Urothelium cell line (cell line): ENCODE data around the gene ATP2B1.

Experiments used
- DNase-seq: peaks from one replicate; pipeline ENCODE4 v3.0.0; 2011; ENCODE audit warnings: low spot score, mixed read lengths
- FAIRE-seq: peaks from 2 replicates; lab custom pipeline; 2011; peaks lifted over from hg19 to GRCh38; lab: Jason Lieb, UNC

The ATP2B1 gene

DNA sequence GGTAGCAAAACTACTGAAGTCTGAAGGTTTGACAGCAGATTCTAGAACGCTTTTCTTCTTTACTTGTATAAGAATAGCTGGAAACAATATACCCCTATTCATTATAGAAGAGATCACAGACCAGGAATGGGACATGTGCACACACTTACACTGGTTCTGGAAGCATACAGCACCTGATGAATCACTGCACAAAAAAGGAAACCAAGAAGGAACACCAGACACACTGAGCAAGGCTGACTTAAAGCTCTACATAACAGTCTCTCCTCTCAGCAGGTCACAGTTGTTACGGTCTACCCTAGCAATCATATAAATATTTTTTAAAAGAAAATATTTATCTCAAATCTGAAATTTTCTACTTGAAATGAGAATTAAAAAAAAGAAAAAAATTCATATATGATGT is 13.5 kb downstream of the ATP2B1 start:
- no peak for DNase-seq
- no peak for FAIRE-seq

DNA sequence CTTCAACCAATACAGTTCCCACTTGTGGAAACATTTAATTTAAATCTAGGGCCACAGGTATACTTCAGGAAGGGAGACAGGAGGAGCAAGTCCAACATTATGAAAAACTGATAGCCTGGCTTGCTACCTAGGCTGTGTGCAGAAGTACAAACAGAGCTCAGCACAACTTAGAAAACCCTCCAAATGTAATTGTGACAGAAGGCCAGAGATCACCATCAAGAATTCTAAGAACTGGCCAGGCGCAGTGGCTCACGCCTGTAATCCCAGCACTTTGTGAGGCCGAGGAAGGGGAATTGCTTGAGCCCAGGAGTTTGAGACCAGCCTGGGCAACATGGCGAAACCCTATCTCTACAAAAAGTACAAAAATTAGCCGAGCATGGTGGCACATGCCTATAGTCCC is 14.1 kb downstream of the ATP2B1 start:
- FAIRE-seq, result no peak
- no peak for DNase-seq

DNA sequence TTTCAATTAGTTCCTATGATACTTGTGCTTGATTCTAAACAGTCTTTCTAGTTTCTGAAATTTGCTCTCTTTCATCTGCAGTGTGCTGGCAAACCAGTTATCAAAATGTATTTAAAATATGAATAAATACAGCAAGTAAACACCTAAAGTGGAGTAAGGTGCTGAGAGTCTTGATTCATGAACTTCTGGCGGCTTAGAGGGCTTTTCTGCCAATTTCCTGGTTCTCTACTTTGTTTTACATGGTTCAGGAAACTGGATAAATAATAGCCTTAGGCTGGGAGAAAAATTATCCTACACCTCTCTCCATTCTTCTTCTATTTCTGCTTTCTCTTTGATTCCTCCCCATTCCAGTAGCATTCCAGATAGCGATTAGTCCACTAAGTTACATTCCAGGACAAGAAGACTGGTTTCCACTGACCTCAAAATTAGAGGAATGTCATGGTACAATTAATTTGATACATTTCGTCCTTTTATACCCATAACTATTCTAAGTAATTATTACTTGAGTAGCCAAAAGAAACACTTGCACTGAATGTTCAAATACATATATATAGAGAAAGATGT is 14.9 kb downstream of the ATP2B1 start:
- FAIRE-seq (no peak), DNase-seq (no peak)

DNA sequence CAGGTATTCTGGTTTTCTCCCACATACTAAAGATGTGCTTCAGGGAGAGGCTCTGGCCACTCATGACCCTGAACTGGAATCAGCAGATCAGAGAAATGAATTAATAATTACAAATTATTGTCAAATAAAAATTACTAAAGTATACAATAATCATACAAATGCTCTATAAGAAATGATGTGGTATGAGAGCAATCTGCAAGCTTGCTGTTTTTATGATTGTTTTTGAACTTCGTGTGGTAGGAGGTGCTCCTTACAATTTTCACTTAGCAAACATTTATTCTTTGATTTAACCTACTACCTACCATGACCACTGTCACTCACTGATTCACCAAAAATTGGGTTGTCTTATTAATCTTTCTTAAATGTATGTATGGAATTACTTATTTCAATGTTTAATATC is 16.2 kb downstream of the ATP2B1 start:
- no peak for DNase-seq
- no peak for FAIRE-seq

DNA sequence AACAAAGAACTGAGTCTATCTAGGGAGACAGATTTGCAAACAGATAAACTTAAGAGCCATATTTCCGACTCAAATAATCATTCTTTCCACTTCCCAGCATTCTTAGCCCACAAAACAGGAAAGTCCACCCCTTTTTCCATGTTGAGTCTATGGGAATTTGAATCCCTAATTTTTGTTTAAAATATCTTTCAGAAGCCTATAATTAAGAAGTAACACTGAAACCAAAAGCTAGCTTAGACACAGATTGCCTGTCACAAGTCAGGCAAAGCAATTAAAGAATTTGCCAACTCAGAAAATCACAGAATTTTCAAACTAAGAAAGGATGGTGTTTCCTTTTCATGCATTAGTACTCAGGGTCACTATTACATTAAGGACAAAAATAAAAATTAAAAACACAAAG is 17.0 kb downstream of the ATP2B1 start:
- FAIRE-seq (no peak), DNase-seq (no peak)

DNA sequence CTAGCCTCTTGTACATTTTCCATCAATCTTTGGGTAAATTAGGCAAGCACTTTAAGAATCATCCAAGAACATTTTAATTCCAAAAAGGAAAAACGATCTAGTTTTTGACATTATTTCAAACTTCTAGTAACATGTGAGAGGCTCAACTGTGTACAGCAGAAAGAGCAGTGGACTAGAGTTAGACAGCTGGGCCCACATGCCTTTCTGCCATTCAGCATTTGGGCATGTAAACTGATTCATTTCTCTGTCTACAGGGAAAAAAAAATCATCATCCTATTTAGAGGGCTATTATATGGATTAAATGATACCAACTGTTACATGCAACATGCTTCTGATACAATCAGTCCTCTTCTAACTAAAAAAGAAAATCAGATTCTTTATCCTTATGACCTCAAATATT is 17.7 kb downstream of the ATP2B1 start:
- DNase-seq, result no peak
- no peak for FAIRE-seq

DNA sequence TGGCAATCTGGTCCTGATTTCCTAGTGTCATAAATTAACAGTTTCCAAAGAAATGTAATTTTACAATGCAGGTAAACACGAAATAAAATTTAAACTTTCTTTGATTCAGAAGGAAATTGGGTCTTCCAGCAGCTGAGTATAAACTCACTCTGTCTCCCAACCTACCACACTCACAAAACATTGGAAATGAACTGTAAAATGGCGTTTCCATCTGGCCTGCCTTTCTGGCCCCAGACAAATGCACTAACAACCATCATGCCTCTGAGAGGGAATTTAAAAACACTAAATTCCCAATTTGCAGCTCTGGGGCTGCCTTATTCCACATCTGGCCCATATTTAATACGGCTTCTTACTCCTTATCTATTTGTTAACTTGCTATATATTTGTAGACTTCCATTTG is 19.3 kb downstream of the ATP2B1 start:
- DNase-seq, result no peak
- FAIRE-seq, result no peak

DNA sequence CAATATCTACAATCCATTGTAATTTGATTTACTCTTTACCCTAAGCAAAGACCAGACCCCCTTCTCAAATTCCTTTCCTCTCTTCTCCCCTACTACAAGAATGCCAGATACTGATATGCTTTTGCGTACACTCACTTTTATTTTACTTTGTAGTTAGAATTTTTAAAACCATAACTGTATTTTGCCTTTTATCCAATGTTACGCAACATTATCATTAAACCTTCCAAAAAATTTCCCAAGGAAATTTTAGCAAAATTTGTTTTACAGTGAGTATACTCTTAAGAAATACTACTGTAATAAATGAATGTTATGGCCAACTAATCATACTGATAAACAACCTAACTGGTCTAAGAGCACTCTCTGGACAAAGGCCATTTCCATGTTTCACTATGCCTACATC is 22.3 kb downstream of the ATP2B1 start:
- FAIRE-seq (no peak), DNase-seq (no peak)

DNA sequence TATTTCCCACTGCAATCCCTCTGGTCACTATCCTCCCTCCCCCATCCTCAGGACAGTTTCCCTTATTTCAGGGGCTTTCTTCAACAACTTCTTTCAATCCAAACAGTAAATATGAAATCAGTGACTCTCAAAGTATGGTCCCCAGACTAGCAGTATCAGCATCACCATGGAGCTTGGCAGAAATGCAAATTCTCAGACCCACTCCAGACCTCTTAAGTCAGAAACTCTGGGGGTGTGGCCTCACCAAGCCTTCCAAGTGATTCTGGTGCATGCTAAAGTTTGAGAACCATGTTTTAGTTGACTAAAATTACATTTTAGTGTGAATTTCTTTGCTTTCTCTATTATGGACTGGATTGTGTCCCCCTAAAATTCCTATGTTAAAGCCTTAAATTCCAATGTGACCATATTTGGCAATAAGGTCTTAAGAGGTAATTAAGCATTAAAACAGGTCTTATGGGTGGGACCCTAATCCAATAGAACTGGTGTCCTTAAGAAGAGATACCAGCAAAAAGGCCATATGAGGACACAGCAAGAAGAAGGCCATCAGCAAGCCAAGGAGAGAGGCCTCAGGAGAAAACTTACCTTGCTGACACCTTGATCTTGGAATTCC is 23.2 kb downstream of the ATP2B1 start:
- DNase-seq, result no peak
- FAIRE-seq, result no peak

DNA sequence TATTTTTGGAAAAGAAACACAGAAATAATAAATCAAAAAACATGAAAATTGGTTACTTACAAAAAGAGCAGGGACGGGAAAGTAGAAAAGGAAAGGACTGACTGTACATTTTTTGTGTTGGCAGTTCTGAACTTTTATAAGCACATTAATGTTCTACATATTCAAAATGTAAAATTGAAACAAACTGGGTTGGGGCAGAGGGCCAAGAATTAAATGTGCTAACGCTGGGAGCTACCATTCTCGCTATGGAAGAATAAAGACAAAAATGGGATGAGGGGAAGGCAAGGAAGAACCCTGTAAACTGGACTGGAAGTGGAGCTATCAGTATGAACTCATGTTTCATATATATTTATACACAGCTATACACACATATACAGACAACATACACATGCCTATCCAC is 24.5 kb downstream of the ATP2B1 start:
- FAIRE-seq (no peak), DNase-seq (no peak)

DNA sequence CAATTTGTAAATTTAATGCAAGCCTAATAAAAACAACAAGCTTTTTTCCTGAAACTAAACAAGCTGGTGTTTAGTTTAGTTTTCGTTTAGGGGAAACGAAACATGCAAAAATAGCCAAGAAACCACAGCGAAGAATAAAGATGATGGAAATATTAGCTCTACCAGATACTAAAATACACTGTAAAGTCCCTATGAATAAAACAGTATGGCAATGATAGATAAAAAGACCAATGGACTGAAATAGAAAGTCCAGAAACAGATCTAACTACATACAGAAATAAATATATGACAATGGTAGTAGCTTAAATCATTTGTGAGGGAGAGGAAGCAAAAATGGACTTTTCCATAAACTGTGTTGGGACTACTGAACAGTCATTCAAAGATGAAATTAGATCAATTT is 26.4 kb downstream of the ATP2B1 start:
- no peak for FAIRE-seq
- DNase-seq, result no peak

DNA sequence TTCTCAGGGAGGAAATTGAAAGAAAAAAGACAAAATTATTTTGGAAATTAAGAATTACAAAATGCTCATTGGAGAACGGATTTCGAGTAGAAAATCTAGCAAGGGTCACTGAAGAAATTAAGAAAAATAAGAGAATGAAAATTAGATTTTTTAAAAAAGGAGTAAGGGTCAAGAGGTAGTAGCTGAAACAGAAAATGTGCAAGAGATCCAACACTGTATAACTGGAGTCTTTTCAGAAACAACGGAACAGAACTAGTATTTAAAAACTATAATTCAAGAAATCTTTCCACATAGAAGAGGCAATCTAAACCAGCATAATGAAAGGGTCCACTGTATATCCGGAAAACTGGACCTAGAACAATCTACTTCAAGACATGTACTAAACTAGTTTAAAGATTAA is 28.2 kb downstream of the ATP2B1 start:
- DNase-seq (no peak), FAIRE-seq (no peak)

DNA sequence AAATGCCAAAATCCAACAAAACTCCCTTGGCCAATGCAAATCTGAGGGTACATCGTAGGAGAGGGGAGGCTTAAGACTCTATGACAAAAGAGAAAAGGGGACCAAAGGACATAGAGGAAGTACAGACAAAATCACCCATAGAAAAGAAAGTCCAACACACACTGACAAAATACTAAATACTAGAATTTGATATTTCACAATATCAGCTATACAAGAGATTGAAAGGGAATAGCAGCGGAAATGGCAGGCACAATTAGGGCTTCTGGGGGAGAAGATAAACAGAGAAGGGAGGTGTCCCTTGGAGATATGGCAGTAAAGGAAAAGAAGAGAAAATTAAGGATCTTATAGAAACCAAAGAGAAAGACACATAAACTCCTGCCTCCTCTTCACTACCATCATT is 29.0 kb downstream of the ATP2B1 start:
- FAIRE-seq (no peak), DNase-seq (no peak)

DNA sequence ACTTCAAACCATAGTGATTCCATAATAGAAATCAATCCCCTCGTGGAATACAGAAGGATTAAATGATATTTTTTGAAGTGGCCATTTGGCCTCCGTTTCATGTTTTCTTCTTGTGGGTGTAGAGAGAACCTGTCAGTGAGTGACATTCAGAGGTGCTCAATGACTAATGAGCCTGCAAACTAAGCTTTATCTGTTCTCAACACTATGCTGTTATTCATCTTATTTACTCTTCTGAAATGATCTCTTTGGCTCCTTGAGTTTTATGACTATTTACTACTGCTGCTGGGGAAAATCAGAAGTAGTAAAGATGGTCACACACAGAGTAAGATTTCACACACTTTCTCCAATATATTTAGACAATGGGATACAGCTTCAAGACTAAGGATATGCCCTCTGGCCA is 30.4 kb downstream of the ATP2B1 start:
- FAIRE-seq (no peak), DNase-seq (no peak)

DNA sequence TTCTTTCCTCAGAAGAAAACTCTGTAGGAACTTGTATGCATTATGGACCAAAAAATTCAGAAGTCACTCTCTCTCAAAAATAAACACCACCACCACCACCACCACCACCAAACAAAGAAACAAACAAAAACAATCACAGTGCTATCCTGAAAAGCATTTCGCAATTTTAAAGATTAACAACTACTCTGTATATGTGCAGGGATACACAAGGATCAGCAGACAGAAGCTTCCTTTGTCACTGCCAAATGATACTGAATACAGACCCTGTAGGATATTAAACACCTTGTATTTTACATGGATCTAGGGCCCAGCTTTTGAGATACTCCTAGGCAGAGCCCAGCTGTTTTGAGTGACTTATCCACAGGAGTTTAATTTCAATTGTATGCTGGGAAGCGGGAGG is 31.7 kb downstream of the ATP2B1 start:
- FAIRE-seq (no peak), DNase-seq (no peak)

DNA sequence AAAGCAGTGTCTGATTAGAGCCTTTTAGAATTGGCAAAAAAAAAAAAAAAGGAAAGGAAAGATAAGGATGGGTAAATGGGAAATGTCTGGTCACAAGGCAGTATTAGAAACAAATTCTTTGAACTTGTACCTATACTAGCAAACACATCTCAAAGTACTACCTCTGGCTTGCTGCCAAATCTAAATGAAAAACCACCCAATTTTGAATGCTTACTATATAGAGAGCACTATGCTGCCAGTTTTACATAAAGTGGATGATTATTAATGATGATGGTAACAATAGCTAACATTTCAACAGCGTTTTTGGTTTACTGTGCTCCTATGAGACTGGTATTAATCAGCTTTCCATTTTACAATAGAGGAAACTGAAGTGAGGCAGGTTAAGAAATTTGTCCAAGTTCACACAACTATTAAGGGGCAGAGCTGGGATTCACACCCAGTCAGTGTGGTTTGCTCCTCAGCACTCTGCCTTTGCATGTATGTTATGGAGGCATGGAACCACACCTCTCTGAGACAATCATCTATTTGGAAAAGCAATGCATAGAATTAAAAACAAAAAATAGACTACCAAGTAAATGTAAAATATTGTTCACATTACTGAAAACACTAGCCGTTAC is 34.2 kb downstream of the ATP2B1 start:
- FAIRE-seq (no peak), DNase-seq (no peak)

DNA sequence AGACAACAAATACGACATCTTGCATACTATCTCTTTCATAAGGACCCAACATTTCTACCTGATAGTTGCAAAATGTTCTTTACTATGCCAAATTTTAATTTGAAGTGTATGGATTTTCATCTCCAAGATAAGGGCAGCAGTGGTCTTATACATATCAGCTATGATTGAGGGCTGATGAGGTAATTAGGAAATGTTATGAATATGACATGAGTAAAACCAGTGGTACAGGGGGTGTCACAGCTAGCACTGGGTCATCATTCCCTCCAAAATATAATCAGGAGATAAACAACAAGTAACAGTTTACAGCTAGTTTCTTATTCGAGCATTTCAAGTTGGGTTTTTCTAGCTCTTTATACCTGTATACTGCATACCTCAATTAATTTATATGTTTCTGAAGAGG is 35.0 kb downstream of the ATP2B1 start:
- no peak for DNase-seq
- no peak for FAIRE-seq

DNA sequence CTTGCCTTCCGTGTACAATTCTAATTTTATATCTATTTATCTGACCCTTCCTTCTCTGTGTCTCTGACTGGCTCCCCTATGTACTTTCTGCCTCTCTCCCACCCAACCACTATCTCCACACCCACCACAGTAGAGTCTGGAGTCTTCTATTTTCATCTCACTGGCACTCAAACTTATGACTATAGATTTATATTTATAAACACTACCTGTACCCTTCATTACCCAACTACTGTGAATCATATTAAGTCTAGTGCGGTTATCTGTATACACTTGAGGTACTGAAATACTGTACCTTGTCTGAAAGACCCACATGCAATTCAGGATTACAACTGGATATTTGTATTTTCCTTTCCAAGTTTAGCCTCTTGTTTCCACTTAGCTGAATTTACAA is 36.1 kb downstream of the ATP2B1 start:
- DNase-seq (no peak), FAIRE-seq (no peak)

DNA sequence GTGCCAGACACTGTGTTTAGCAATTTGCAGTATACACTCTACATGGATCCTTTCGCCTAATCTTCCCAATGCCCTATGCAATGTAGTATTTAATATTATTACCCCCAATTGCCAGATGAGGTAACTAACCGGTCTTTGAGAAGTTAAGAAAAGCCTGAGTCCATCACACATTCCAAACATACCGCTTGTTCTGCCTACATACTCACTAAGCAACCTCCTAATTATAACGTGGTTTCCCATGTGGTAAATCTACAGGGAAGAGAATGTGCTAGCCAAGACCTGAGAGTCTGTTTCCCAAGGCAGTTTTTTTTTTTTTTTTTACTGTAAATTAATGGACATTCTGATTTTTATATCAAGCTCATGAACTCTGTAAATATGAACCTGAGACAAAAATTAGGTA is 37.2 kb downstream of the ATP2B1 start:
- no peak for FAIRE-seq

DNA sequence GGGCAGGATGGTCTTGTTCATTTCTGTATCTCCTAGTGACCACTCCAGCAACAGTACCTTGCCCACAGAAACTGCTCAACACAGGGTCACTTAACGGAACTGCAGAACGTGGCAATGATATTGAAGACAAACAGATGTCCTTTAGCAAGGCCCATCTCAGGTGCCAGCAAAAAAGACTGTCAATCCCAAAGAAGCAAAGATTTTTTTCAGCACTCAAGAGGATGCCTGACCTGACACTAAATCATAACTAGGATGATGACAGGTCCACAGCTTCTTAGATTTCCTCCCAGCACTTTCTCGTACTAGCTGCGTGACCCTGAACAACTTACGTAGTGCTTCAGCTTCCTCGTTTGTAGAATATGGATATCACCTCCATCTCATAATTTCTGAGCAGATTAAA is 39.4 kb downstream of the ATP2B1 start:
- FAIRE-seq (no peak), DNase-seq (no peak)

More for the DNA sequence above, 37.2 kb downstream of the ATP2B1 start:
- no peak for DNase-seq

DNA sequence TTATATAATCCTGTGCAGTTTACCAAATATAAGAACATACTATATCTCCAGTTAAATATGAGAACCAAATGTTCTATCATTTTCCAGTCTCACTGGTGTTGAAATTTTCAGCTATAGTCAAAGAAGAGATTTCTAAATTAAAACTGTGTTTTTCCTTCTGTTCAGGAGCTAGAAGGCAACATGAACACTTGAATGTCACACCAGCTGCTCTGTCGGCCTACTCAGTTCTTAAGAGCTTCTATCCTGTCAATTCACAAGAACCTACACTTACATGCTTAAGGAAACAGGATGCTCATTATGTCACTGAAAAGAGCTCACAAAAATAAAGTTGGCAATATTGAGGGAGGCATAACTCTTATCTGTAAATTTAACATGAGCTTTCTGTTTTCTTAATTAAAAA is 43.1 kb downstream of the ATP2B1 start:
- DNase-seq, result no peak
- FAIRE-seq, result no peak

DNA sequence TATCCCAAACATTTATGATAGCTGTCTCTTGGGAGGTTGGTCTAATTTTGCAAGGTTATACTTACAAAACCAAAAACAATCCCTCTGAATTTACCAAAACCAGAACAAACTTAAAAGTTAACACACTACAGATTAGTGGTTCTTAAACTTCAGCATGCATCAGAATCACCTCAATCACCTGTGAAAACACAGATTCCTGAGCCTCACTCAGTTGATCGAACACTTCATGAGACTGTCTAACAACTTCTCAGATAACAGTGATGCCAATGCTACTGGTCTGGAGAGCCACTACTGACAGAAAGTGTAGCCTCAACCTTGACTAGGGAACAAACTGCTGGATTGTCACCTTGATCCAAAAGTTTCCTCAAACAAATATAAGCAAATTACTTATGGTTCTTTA is 44.2 kb downstream of the ATP2B1 start:
- DNase-seq (no peak), FAIRE-seq (no peak)
